DND-41 (cell line): ENCODE data around the gene ARHGAP1.

Experiments
- CTCF ChIP-seq: IDR thresholded peaks from 2 replicates; pipeline ENCODE4 v1.5.1; 2012; ENCODE audit warnings: borderline replicate concordance, low read length, moderate library complexity, mild to moderate bottlenecking; ENCODE audit not compliant: poor library complexity, severe bottlenecking; ENCODE audit errors: extremely low read depth
- EZH2 ChIP-seq: IDR thresholded peaks from 3 replicates; pipeline ENCODE4 v1.6.1; 2012; ENCODE audit warnings: borderline replicate concordance, low read depth, mild to moderate bottlenecking, moderate library complexity, low read length, inconsistent platforms; ENCODE audit not compliant: severe bottlenecking

GRCh38 chr11:46705070-46705688 is 4.8 kb upstream of the ARHGAP1 start:
- TF ChIP-seq CTCF, result no peak
- TF ChIP-seq EZH2, result no peak
